Caco-2 (cell line): ENCODE data around the gene ITPA. TPM values are rescaled to one million over a fixed set of nuclear protein-coding genes. Genes with fewer than 3 reads are reported as not detected.

Source experiments
- BruUV-seq: library from RNA; stranded (reverse); fragments of 400-500 nt; replicated peaks from 2 replicates; lab custom pipeline; 2021; lab: Mats Ljungman, UMichigan
- CTCF ChIA-PET: fragments of 300-600 bp; sonication (Branson Sonifier 250); formaldehyde crosslinking; loops from one replicate; lab custom pipeline; 2022; ENCODE audit warnings: antibody characterized with exemption; lab: Charles Lee
- POLR2A ChIA-PET: fragments of 300-600 bp; sonication (Branson Sonifier 250); formaldehyde crosslinking; loops from one replicate; lab custom pipeline; 2022; ENCODE audit warnings: antibody characterized with exemption; lab: Charles Lee
- DNase-seq, 2 experiments: peaks; one replicate each; pipeline versions ENCODE4 v3.0.0 to v3.0.0-alpha.2; 2020 to 2022
- H3K27me3 ChIP-seq: replicated peaks from 2 replicates; pipeline ENCODE4 v1.6.0; 2011; ENCODE audit warnings: low read length; ENCODE audit not compliant: control insufficient read depth, insufficient read depth
- H3K36me3 ChIP-seq: 2 replicates; pipeline ENCODE4 v1.5.1; 2011; ENCODE audit warnings: low read length; ENCODE audit not compliant: control insufficient read depth, insufficient read depth
- H3K4me1 ChIP-seq: fragments of 250-450 bp; sonication (Bioruptor Pico); 2 replicates; pipeline ENCODE4 v1.5.1; 2020; ENCODE audit warnings: mild to moderate bottlenecking
- H3K4me3 ChIP-seq: 2 replicates; pipeline ENCODE4 v1.5.1; 2011; ENCODE audit warnings: low read depth, mild to moderate bottlenecking, control low read depth, low read length
- H3K9me3 ChIP-seq: fragments of 250-450 bp; sonication (Bioruptor Pico); 2 replicates; pipeline ENCODE4 v1.5.1; 2020; ENCODE audit warnings: mild to moderate bottlenecking, moderate library complexity
- H3K27ac Mint-ChIP-seq: one replicate; pipeline ENCODE4 v1.8.0; 2022; ENCODE audit warnings: mixed read lengths; ENCODE audit not compliant: unreplicated experiment
- H3K27me3 Mint-ChIP-seq: one replicate; pipeline ENCODE4 v1.8.0; 2022; ENCODE audit warnings: mixed read lengths; ENCODE audit not compliant: insufficient read depth, unreplicated experiment
- H3K36me3 Mint-ChIP-seq: one replicate; pipeline ENCODE4 v1.8.0; 2022; ENCODE audit warnings: mild to moderate bottlenecking, mixed read lengths; ENCODE audit not compliant: insufficient read depth, unreplicated experiment
- H3K4me1 Mint-ChIP-seq: one replicate; pipeline ENCODE4 v1.8.0; 2022; ENCODE audit warnings: low read depth, mixed read lengths; ENCODE audit not compliant: unreplicated experiment
- H3K4me3 Mint-ChIP-seq: one replicate; pipeline ENCODE4 v1.8.0; 2022; ENCODE audit warnings: mild to moderate bottlenecking, moderate library complexity, mixed read lengths; ENCODE audit not compliant: unreplicated experiment
- H3K9me3 Mint-ChIP-seq: one replicate; pipeline ENCODE4 v1.8.0; 2022; ENCODE audit warnings: mixed read lengths; ENCODE audit not compliant: unreplicated experiment
- CTCF ChIP-seq, 2 experiments: fragments of 200-600 bp in 1 of 2; IDR thresholded peaks; 1 replicate in 1 of 2; 2 replicates in 1 of 2; pipeline versions ENCODE4 v1.5.1 to v1.8.0; 2011 to 2022; ENCODE audit warnings: antibody characterized with exemption in 1 of 2, control low read depth in 1 of 2, inconsistent platforms in 1 of 2, low read depth in 1 of 2, low read length in 1 of 2, mild to moderate bottlenecking in 1 of 2, moderate library complexity in 1 of 2; ENCODE audit not compliant: insufficient read depth in 1 of 2, severe bottlenecking in 1 of 2, unreplicated experiment in 1 of 2
- intact Hi-C: fragments of 100-400 bp; cut with micrococcal nuclease; formaldehyde crosslinking; loops from one replicate; pipeline ENCODE4 v1.10.0; 2022; ENCODE audit not compliant: unreplicated experiment
- total RNA-seq: library from RNA; stranded (reverse); gene quantifications from 2 replicates; pipeline ENCODE4 v1.2.3, GENCODE V29; 2022

Gene ITPA
- total RNA-seq, 1 experiment from 2014 or later, result 73.8 TPM

- H3K36me3 Mint-ChIP-seq, result peaks cover 8% of the 10 kb centered on the region
- H3K36me3 ChIP-seq, result no peaks in the 10 kb centered on the region; the same call in 1 of the 2 replicates
- no peaks in the 10 kb centered on the region for H3K27me3 ChIP-seq
- no peak overlapping the region for H3K27ac Mint-ChIP-seq
- intact Hi-C loops, result no loop called here
- H3K9me3 ChIP-seq, result no peaks in the 10 kb centered on the region
- ChIA-PET CTCF (no interaction called here), POLR2A (no interaction called here)
- no TSS peak for BruUV-seq
- no peak overlapping the region for H3K4me3 ChIP-seq
- no peaks in the 10 kb centered on the region for H3K27me3 Mint-ChIP-seq
- peaks cover 16% of the 10 kb centered on the region for H3K4me1 Mint-ChIP-seq
- no peaks in the 10 kb centered on the region for H3K9me3 Mint-ChIP-seq
- H3K4me3 Mint-ChIP-seq, result no peak overlapping the region
- no peak for DNase-seq
- no peak for TF ChIP-seq CTCF (IDR thresholded peaks at IDR 0.05; ENCODE audit: insufficient read depth in 1 of 2, low read depth in 1 of 2, low read length in 1 of 2, severe bottlenecking in 1 of 2, unreplicated experiment in 1 of 2)
- peaks cover 8% of the 10 kb centered on the region; the same call in 1 of the 2 replicates for H3K4me1 ChIP-seq
These were observed 47.8 kb upstream of the ITPA start for GRCh38 chr20:3161316-3162079.

- POLR2A ChIA-PET, result no interaction called here
- Mint-ChIP-seq H3K9me3 (no peaks in the 10 kb centered on the region), H3K36me3 (peaks cover 8% of the 10 kb centered on the region), H3K27me3 (no peaks in the 10 kb centered on the region), H3K4me3 (no peak overlapping the region), H3K27ac (no peak overlapping the region), H3K4me1 (peaks cover 11% of the 10 kb centered on the region)
- Histone ChIP-seq H3K4me1 (peaks cover 8% of the 10 kb centered on the region; the same call in 1 of the 2 replicates), H3K36me3 (no peaks in the 10 kb centered on the region; the same call in 1 of the 2 replicates), H3K27me3 (no peaks in the 10 kb centered on the region), H3K4me3 (no peak overlapping the region), H3K9me3 (no peaks in the 10 kb centered on the region)
- no peak for DNase-seq
- intact Hi-C loops, result no loop called here
- BruUV-seq, result no TSS peak
- CTCF ChIA-PET, result no interaction called here
- TF ChIP-seq CTCF (IDR thresholded peaks at IDR 0.05; ENCODE audit: insufficient read depth in 1 of 2, low read depth in 1 of 2, low read length in 1 of 2, severe bottlenecking in 1 of 2, unreplicated experiment in 1 of 2), result no peak
These were observed 47.2 kb upstream of the ITPA start for GRCh38 chr20:3162080-3162611.

GRCh38 chr20:3163099-3164042, 45.9 kb upstream of the ITPA start:
- BruUV-seq, result no TSS peak

More at GRCh38 chr20:3163099-3164042, 45.9 kb upstream of the ITPA start:
- Histone ChIP-seq H3K4me3 (no peak overlapping the region), H3K36me3 (no peaks in the 10 kb centered on the region; the same call in 1 of the 2 replicates), H3K27me3 (no peaks in the 10 kb centered on the region), H3K9me3 (no peaks in the 10 kb centered on the region), H3K4me1 (peaks cover 5% of the 10 kb centered on the region; the same call in 1 of the 2 replicates)
- H3K27me3 Mint-ChIP-seq, result no peaks in the 10 kb centered on the region
- intact Hi-C loops, result no loop called here
- H3K36me3 Mint-ChIP-seq, result peaks cover 8% of the 10 kb centered on the region
- TF ChIP-seq CTCF (IDR thresholded peaks at IDR 0.05; ENCODE audit: insufficient read depth in 1 of 2, low read depth in 1 of 2, low read length in 1 of 2, severe bottlenecking in 1 of 2, unreplicated experiment in 1 of 2), result no peak
- ChIA-PET POLR2A (no interaction called here), CTCF (no interaction called here)
- H3K4me3 Mint-ChIP-seq, result no peak overlapping the region
- H3K9me3 Mint-ChIP-seq, result no peaks in the 10 kb centered on the region
- H3K27ac Mint-ChIP-seq, result no peak overlapping the region
- peaks cover 5% of the 10 kb centered on the region for H3K4me1 Mint-ChIP-seq
- no peak for DNase-seq
